Activated T-cell treated with anti-CD3 and anti-CD28 coated beads for 48 hours (primary cell): ENCODE data around the gene SMAD4.
A peak's percentile ranks its signal among the peaks of the same experiment; 100 is the strongest.

ENCODE experiments used
- DNase-seq: peaks from one replicate; pipeline ENCODE4 v3.0.0-alpha.2; 2020; ENCODE audit warnings: low read depth

Gene SMAD4

DNA sequence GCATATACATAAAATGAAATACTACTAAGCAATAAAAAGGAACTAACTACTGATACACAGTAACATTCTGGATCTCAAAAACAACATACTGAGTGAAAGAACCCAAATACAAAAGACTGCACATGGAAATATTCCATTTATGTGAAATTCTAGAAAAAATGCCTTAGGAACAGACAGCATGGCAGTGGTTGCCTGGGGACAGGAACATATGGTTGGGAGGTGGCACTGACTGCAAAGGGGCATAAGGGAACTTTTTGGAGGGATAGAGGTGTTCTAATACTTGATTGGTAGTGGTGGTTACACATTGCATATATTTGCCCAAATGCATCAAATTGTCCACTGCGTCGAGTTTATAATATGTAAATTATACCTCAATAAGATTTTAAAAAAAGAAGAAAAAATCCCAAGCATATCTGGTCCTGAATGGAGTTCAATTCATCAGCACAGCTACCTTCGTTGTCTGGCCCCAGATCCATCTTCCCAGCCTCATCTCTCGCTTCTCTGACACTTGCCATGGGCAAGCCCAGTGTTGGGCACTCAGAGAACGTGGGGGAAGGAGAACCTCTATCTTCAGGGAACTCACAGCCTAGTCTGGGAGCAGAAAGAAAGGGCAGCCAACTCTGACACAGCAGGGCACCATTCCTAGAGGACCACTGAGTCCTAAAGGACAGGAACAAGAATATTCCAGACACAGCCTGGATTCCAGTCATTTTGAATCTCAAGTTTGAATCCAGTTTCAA is 8.6 kb upstream of the SMAD4 start:
- no peak for DNase-seq

- no peak for DNase-seq
Measured at GRCh38 chr18:51025512-51025911, 4.5 kb upstream of the SMAD4 start.

- no peak for DNase-seq
Measured at GRCh38 chr18:51028201-51028805, 1.7 kb upstream of the SMAD4 start.

DNA sequence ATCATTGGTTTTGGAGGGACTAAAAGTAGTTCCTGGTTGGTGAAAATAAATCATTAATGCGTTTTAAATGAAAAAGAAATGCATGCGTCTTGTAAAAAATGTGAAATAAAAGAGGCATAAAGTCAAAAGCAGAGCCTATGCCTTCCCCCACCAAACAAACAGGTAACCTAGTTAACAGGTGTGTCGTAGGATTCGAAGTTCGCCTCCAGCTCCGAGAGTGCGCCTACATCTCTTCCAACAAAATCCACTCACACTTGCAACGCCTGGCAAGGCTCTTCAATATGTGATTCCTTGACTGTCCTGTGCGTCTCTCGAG is 677 bp upstream of the SMAD4 start:
- DNase-seq: no peak

- DNase-seq: peak; percentile 63
Measured at GRCh38 chr18:51030537-51031258, 685 bp downstream of the SMAD4 start.

DNA sequence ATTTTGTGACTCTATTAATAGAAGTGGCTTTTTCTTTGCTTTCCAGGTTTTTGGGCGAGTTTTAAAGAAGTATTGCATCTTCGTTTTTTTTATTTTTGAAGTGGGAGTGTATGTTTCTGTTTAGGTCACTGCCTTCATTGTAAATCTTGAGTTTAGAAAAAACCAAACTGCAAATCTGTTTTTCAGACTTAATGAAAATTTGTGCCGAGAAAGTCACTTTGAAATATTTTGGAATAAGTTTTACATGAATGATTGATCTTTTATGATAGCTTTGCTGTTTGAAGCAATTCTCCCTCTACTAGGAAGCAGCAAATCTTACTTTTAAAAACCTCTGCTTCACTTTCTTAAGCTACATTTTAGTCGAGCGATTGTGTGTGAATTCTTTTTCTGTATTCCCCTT is 2.2 kb downstream of the SMAD4 start:
- DNase-seq: no peak

- no peak for DNase-seq
Measured at GRCh38 chr18:51037230-51037629, 7.2 kb downstream of the SMAD4 start.

- no peak for DNase-seq
Measured at GRCh38 chr18:51038110-51038509, 8.1 kb downstream of the SMAD4 start.

- no peak for DNase-seq
Measured at GRCh38 chr18:51039138-51040112, 9.4 kb downstream of the SMAD4 start.

GRCh38 chr18:51041677-51042352 is 11.8 kb downstream of the SMAD4 start:
- no peak for DNase-seq

- no peak for DNase-seq
Measured at GRCh38 chr18:51044928-51045585, 15.0 kb downstream of the SMAD4 start.

- no peak for DNase-seq
Measured at GRCh38 chr18:51048190-51048589, 18.2 kb downstream of the SMAD4 start.

DNA sequence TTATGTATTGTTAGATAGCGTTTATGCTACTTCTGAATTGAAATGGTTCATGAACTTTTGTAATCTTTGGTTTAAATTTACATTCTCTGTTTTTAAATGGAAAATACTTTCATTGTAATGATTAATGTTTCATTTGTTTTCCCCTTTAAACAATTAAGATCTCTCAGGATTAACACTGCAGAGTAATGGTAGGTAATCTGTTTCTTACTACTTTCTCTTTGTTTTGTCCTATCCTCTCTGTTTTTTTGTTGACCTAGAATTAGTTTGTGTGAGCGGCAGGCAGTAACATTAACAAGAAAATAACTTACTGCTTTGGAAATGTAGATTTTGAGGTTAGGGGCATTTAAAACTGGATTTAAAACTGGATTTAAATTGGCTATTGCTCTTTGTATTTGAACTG is 19.1 kb downstream of the SMAD4 start:
- no peak for DNase-seq

GRCh38 chr18:51051105-51051712 is 21.2 kb downstream of the SMAD4 start:
- DNase-seq: no peak

GRCh38 chr18:51053814-51054213 is 23.8 kb downstream of the SMAD4 start:
- DNase-seq: no peak

GRCh38 chr18:51054764-51055163 is 24.8 kb downstream of the SMAD4 start:
- DNase-seq: no peak

- DNase-seq: no peak
Measured at GRCh38 chr18:51059969-51060368, 30.0 kb downstream of the SMAD4 start.

- no peak for DNase-seq
Measured at GRCh38 chr18:51064256-51064655, 34.2 kb downstream of the SMAD4 start.

DNA sequence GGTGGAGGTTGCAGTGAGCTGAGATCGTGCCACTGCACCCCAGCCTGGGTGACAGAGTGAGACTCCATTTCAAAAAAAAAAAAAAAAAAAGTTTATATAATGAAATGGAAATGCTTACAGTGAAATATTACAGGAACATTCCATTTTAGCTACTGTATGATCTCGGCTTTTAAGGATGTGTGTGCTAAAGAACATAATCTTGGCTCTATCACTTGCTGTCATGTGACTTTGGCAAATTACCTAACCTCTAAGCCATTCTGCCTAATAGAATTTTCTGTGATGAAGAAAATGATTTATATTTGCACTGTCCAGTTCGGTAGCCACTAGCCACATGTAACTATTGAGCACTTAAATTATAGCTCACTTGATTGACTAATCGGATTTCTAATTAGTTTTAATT is 36.3 kb downstream of the SMAD4 start:
- DNase-seq: no peak

- DNase-seq: no peak
Measured at GRCh38 chr18:51068105-51068504, 38.1 kb downstream of the SMAD4 start.

GRCh38 chr18:51069885-51070284 is 39.9 kb downstream of the SMAD4 start:
- no peak for DNase-seq
